Neuronal stem cell (in vitro differentiated cells): ENCODE data around the gene LCT.

ENCODE experiments used
- DNase-seq: peaks from one replicate; pipeline ENCODE4 v3.0.0-alpha.2; 2013; ENCODE audit warnings: low spot score
- H2AFZ ChIP-seq: one replicate; pipeline ENCODE4 v1.6.1; 2013; ENCODE audit warnings: mild to moderate bottlenecking, low read length, inconsistent platforms
- H2AK5ac ChIP-seq: 2 replicates; pipeline ENCODE4 v1.6.1; 2013; ENCODE audit warnings: low read depth, mild to moderate bottlenecking, inconsistent platforms, low read length, moderate library complexity, mixed read lengths
- H2BK120ac ChIP-seq: 2 replicates; pipeline ENCODE4 v1.6.1; 2013; ENCODE audit warnings: low read depth, mild to moderate bottlenecking, inconsistent platforms, low read length, moderate library complexity, mixed read lengths
- H2BK12ac ChIP-seq: one replicate; pipeline ENCODE4 v1.6.1; 2013; ENCODE audit warnings: low read length, inconsistent platforms
- H2BK15ac ChIP-seq: 2 replicates; pipeline ENCODE4 v1.6.1; 2013; ENCODE audit warnings: mild to moderate bottlenecking, low read length, inconsistent platforms, mixed read lengths
- H2BK5ac ChIP-seq: one replicate; pipeline ENCODE4 v1.6.1; 2013; ENCODE audit warnings: inconsistent platforms, mild to moderate bottlenecking, low read length, moderate library complexity
- H3K14ac ChIP-seq: one replicate; pipeline ENCODE4 v1.6.1; 2013; ENCODE audit warnings: low read length, inconsistent platforms
- H3K18ac ChIP-seq: 2 replicates; pipeline ENCODE4 v1.6.1; 2013; ENCODE audit warnings: low read length, inconsistent platforms
- H3K23ac ChIP-seq: 2 replicates; pipeline ENCODE4 v1.6.1; 2013; ENCODE audit warnings: low read depth, mild to moderate bottlenecking, mixed read lengths, low read length, inconsistent platforms; ENCODE audit not compliant: poor library complexity
- H3K27ac ChIP-seq: replicated peaks from 3 replicates; pipeline ENCODE4 v1.5.1; 2013; ENCODE audit warnings: low read length, inconsistent platforms
- H3K27me3 ChIP-seq, 3 experiments: 2 replicates each; pipeline ENCODE4 v1.6.1; 2013; ENCODE audit warnings: low read length in 3 of 3, mild to moderate bottlenecking in 2 of 3, inconsistent platforms in 1 of 3, low read depth in 1 of 3, mixed read lengths in 1 of 3, moderate library complexity in 1 of 3; ENCODE audit not compliant: control insufficient read depth in 3 of 3, insufficient read depth in 3 of 3
- H3K36me3 ChIP-seq, 2 donors: replicated peaks in 1 of 2; 2 replicates each; pipeline ENCODE4 v1.6.1; 2013; ENCODE audit warnings: low read length in 2 of 2; ENCODE audit not compliant: control insufficient read depth in 2 of 2, insufficient read depth in 2 of 2
- H3K4ac ChIP-seq: 2 replicates; pipeline ENCODE4 v1.6.1; 2013; ENCODE audit warnings: inconsistent platforms, mild to moderate bottlenecking, low read length, moderate library complexity
- H3K4me1 ChIP-seq, 2 donors: 1 replicate in 1 of 2; 2 replicates in 1 of 2; pipeline ENCODE4 v1.6.1; 2013; ENCODE audit warnings: low read length in 2 of 2, low read depth in 1 of 2; ENCODE audit not compliant: control insufficient read depth in 2 of 2, insufficient read depth in 1 of 2
- H3K4me2 ChIP-seq: one replicate; pipeline ENCODE4 v1.6.1; 2013; ENCODE audit warnings: mild to moderate bottlenecking, low read length, inconsistent platforms; ENCODE audit not compliant: insufficient read depth, poor library complexity, severe bottlenecking
- H3K4me3 ChIP-seq, 2 donors: 2 replicates each; pipeline ENCODE4 v1.5.1; 2013; ENCODE audit warnings: low read length in 2 of 2, mild to moderate bottlenecking in 2 of 2, inconsistent platforms in 1 of 2, moderate library complexity in 1 of 2
- H3K79me1 ChIP-seq: one replicate; pipeline ENCODE4 v1.6.1; 2013; ENCODE audit warnings: low read depth, mild to moderate bottlenecking, inconsistent platforms, low read length, moderate library complexity
- H3K9ac ChIP-seq: one replicate; pipeline ENCODE4 v1.6.1; 2013; ENCODE audit warnings: mild to moderate bottlenecking, low read depth, low read length, inconsistent platforms; ENCODE audit not compliant: poor library complexity
- H3K9me3 ChIP-seq, 2 donors: replicated peaks in 1 of 2; 2 replicates each; pipeline versions ENCODE3 to v1.6.1; 2013; ENCODE audit warnings: low read length in 2 of 2, mild to moderate bottlenecking in 2 of 2, inconsistent platforms in 1 of 2, low read depth in 1 of 2, mixed read lengths in 1 of 2, moderate library complexity in 1 of 2; ENCODE audit not compliant: control insufficient read depth in 2 of 2, insufficient read depth in 1 of 2
- H4K8ac ChIP-seq: one replicate; pipeline ENCODE4 v1.6.1; 2013; ENCODE audit warnings: low read depth, mild to moderate bottlenecking, inconsistent platforms, low read length, moderate library complexity
- H4K91ac ChIP-seq: one replicate; pipeline ENCODE4 v1.6.1; 2013; ENCODE audit warnings: low read length, low read depth, mild to moderate bottlenecking, inconsistent platforms; ENCODE audit not compliant: poor library complexity
- WGBS, 2 donors: extraction: QIAGEN DNeasy Blood & Tissue Kit; methylation state at CpG; one replicate each; pipeline ENCODE4 v1.1.7; 2013; ENCODE audit warnings: missing lambda C conversion rate in 2 of 2, mixed read lengths in 1 of 2; ENCODE audit not compliant: insufficient read length in 2 of 2, insufficient replicate concordance in 1 of 2; ENCODE audit errors: extremely low coverage in 2 of 2; 5-methylcytosine and 5-hydroxymethylcytosine counted together

The LCT gene

GRCh38 chr2:135786823-135787222 lies 50.2 kb downstream of the LCT start:
- no peaks in the 10 kb centered on the region for H3K79me1 ChIP-seq

GRCh38 chr2:135785032-135785431 lies 52.0 kb downstream of the LCT start:
- no CpG with 5 or more reads among the region's 2 CpGs for WGBS, 2 donors
- Histone ChIP-seq H2AFZ (no peak overlapping the region), H3K27ac (no peak overlapping the region), H3K36me3 (peaks cover 20 to 73% of the 10 kb centered on the region in 2 donors), H3K9me3 (peaks cover 2 to 6% of the 10 kb centered on the region in 2 donors), H2BK15ac (no peak overlapping the region), H3K4me2 (no peak overlapping the region), H2BK120ac (no peak overlapping the region), H3K4ac (no peak overlapping the region), H3K9ac (no peak overlapping the region), H4K91ac (no peak overlapping the region), H3K27me3 (no peaks in the 10 kb centered on the region), H3K4me3 (no peak overlapping the region), H3K14ac (no peak overlapping the region), H3K23ac (no peak overlapping the region), H2BK5ac (no peak overlapping the region), H3K79me1 (no peaks in the 10 kb centered on the region), H2AK5ac (no peak overlapping the region), H2BK12ac (no peak overlapping the region), H3K4me1 (no peaks in the 10 kb centered on the region), H4K8ac (no peak overlapping the region), H3K18ac (no peak overlapping the region)
- no peak for DNase-seq

More at GRCh38 chr2:135786823-135787222, 50.2 kb downstream of the LCT start:
- Histone ChIP-seq H3K27ac (no peak overlapping the region), H3K27me3 (no peaks in the 10 kb centered on the region), H2AK5ac (no peak overlapping the region), H3K23ac (no peak overlapping the region), H2BK15ac (no peak overlapping the region), H3K18ac (no peak overlapping the region), H3K9me3 (peaks cover 3 to 6% of the 10 kb centered on the region in 2 donors), H2BK12ac (no peak overlapping the region), H4K91ac (no peak overlapping the region), H3K36me3 (peaks cover 10 to 55% of the 10 kb centered on the region in 2 donors), H3K4ac (no peak overlapping the region), H3K4me3 (no peak overlapping the region), H3K14ac (no peak overlapping the region), H3K9ac (no peak overlapping the region), H2BK5ac (no peak overlapping the region), H3K4me1 (no peaks in the 10 kb centered on the region), H2AFZ (no peak overlapping the region), H2BK120ac (no peak overlapping the region), H3K4me2 (no peak overlapping the region), H4K8ac (no peak overlapping the region)
- no CpG with 5 or more reads among the region's 5 CpGs for WGBS, 2 donors
- no peak for DNase-seq

GRCh38 chr2:135783439-135783838 lies 53.5 kb downstream of the LCT start:
- H3K4me2 ChIP-seq = no peak overlapping the region
- H3K27ac ChIP-seq = no peak overlapping the region
- H2BK120ac ChIP-seq = no peak overlapping the region
- no peak overlapping the region for H2BK12ac ChIP-seq
- H2BK5ac ChIP-seq = no peak overlapping the region
- no peak overlapping the region for H2BK15ac ChIP-seq
- no peaks in the 10 kb centered on the region for H3K27me3 ChIP-seq
- no peaks in the 10 kb centered on the region for H3K79me1 ChIP-seq
- no peak overlapping the region for H4K91ac ChIP-seq
- H3K14ac ChIP-seq = no peak overlapping the region
- no peak overlapping the region for H3K23ac ChIP-seq
- peaks cover 2 to 6% of the 10 kb centered on the region in 2 donors for H3K9me3 ChIP-seq
- DNase-seq = no peak
- peaks cover 23 to 88% of the 10 kb centered on the region in 2 donors for H3K36me3 ChIP-seq
- H3K18ac ChIP-seq = no peak overlapping the region
- WGBS, 2 donors = no CpG with 5 or more reads among the region's 3 CpGs
- H3K4me1 ChIP-seq = no peaks in the 10 kb centered on the region
- H4K8ac ChIP-seq = no peak overlapping the region
- no peak overlapping the region for H2AFZ ChIP-seq
- H3K4me3 ChIP-seq = no peak overlapping the region
- no peak overlapping the region for H3K4ac ChIP-seq
- no peak overlapping the region for H2AK5ac ChIP-seq
- no peak overlapping the region for H3K9ac ChIP-seq

GRCh38 chr2:135782231-135782630 lies 54.8 kb downstream of the LCT start:
- no peak overlapping the region for H3K23ac ChIP-seq
- H3K27me3 ChIP-seq = no peaks in the 10 kb centered on the region
- no peaks in the 10 kb centered on the region for H3K79me1 ChIP-seq
- no peak overlapping the region for H3K4me3 ChIP-seq
- H3K27ac ChIP-seq = no peak overlapping the region
- H2AFZ ChIP-seq = no peak overlapping the region
- no peak overlapping the region for H2BK12ac ChIP-seq
- no peak overlapping the region for H2BK15ac ChIP-seq
- no peak overlapping the region for H3K4me2 ChIP-seq
- H3K36me3 ChIP-seq = peaks cover 26 to 89% of the 10 kb centered on the region in 2 donors
- H2BK5ac ChIP-seq = no peak overlapping the region
- no peak overlapping the region for H4K91ac ChIP-seq
- H3K9me3 ChIP-seq = peaks cover 2 to 6% of the 10 kb centered on the region in 2 donors
- no peak overlapping the region for H4K8ac ChIP-seq
- H3K4ac ChIP-seq = no peak overlapping the region
- H3K4me1 ChIP-seq = no peaks in the 10 kb centered on the region
- H3K14ac ChIP-seq = no peak overlapping the region
- no peak overlapping the region for H2BK120ac ChIP-seq
- no peak for DNase-seq
- WGBS, 2 donors = no CpG with 5 or more reads among the region's 2 CpGs
- no peak overlapping the region for H3K18ac ChIP-seq
- no peak overlapping the region for H2AK5ac ChIP-seq
- H3K9ac ChIP-seq = no peak overlapping the region
